HG02852 (cell line): Measurements from ENCODE around the gene KLHL11.

Experiments used
- ATAC-seq: cut with Tn5 transposase; IDR thresholded peaks from one replicate; pipeline ENCODE4 v1.9.1; 2021; ENCODE audit warnings: mild to moderate bottlenecking, moderate library complexity; ENCODE audit not compliant: unreplicated experiment

Gene KLHL11

GRCh38 chr17:41812381-41813151, 52.7 kb downstream of the KLHL11 start, which contains the start of gene FKBP10:
FKBP10 (plus strand) TSS chr17:41813004; CDS start chr17:41813035, 31 bp downstream.
- no peak for ATAC-seq

DNA sequence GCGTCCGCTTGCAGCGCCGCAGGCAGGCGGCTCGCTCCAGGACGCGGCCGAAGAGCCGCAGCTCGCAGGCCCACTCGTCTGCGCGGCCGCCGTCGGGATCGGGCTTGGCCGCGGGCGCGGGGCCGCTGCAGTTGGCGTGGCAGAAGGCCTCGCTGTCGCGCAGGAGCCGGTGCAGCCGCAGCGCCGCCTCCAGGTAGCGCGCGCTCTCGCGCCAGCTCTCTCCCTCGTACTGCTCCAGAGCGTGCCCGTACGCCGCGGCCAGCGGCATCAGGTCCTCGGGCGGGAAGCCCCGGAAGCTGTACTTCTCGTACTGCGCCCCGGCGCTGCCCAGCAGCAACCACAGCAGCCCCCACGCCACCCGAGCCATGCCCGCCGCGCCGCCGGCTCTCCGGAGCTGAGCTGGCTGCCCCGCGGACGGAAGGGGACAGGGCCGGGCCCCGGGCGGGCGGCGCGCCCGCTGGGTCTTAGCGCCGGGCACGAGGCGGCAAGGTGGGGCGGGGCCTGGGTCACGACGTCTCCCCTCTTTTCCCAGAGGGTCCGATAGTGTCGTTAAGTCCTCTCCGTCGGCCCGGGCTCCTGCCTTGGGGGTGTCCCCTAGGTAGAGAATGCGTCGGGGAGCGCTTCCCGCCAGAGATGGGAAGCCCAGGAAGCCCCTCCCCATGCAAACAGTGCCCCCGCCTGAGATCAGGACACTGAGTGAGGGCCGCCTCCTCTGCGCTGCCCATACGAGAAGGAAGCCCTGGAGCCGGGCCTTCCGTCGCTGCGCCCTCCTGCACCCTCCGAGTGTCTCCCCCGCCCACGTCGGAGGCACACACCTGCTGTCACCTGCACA, 53.5 kb downstream of the KLHL11 start, which contains the start of gene P3H4:
Gene P3H4 (minus strand): TSS at position 401 of the 832 bp plus-strand sequence. CDS start 34 bp downstream, at position 367.
- peak; percentile 68 for ATAC-seq

GRCh38 chr17:41810659-41811548, 54.3 kb downstream of the KLHL11 start:
- peak; percentile 22 for ATAC-seq

- no peak for ATAC-seq
These were observed 58.4 kb downstream of the KLHL11 start for GRCh38 chr17:41806685-41807445.
